Measurements from ENCODE around the gene GRIK4.

Gene GRIK4

GRCh38 chr11:120471994-120472393, 39.6 kb upstream of the GRIK4 start:
- no peak for DNase-seq (ENCODE audit: low read depth)
- TF ChIP-seq, protein P1, sequence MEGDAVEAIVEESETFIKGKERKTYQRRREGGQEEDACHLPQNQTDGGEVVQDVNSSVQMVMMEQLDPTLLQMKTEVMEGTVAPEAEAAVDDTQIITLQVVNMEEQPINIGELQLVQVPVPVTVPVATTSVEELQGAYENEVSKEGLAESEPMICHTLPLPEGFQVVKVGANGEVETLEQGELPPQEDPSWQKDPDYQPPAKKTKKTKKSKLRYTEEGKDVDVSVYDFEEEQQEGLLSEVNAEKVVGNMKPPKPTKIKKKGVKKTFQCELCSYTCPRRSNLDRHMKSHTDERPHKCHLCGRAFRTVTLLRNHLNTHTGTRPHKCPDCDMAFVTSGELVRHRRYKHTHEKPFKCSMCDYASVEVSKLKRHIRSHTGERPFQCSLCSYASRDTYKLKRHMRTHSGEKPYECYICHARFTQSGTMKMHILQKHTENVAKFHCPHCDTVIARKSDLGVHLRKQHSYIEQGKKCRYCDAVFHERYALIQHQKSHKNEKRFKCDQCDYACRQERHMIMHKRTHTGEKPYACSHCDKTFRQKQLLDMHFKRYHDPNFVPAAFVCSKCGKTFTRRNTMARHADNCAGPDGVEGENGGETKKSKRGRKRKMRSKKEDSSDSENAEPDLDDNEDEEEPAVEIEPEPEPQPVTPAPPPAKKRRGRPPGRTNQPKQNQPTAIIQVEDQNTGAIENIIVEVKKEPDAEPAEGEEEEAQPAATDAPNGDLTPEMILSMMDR (conservative IDR thresholded peaks at IDR 0.05; ENCODE audit: low read depth, low read length) = no peak
- no peak overlapping the region for H3K4me3 ChIP-seq (ENCODE audit: low read length)

- no peak overlapping the region for H3K4me3 ChIP-seq (ENCODE audit: low read length)
- TF ChIP-seq, protein P1 (conservative IDR thresholded peaks at IDR 0.05; ENCODE audit: low read depth, low read length) = no peak
- no peak for DNase-seq (ENCODE audit: low read depth)
Observed at GRCh38 chr11:120473503-120473902, 38.0 kb upstream of the GRIK4 start.

DNA sequence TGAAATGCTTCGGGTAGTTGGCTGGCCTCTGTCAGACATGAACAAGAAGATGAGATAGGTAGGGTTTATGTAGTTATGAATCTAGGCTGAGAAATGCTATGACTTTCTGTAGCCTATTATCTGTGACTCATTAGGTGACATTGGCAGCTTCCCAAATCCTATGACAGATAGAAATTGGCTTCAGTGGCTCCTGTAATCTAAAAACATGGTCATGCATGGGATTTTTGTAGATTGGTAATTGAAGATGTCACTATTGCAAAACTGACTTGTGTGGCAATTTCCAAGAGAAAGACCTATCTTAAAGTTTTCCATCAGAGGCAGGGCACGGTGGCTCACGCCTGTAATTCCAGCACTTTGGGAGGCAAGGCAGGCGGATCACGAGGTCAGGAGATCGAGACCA, 29.4 kb upstream of the GRIK4 start:
- DNase-seq (ENCODE audit: low read depth) = no peak
- TF ChIP-seq, protein P1 (conservative IDR thresholded peaks at IDR 0.05; ENCODE audit: low read depth, low read length) = no peak
- no peak overlapping the region for H3K4me3 ChIP-seq (ENCODE audit: low read length)

DNA sequence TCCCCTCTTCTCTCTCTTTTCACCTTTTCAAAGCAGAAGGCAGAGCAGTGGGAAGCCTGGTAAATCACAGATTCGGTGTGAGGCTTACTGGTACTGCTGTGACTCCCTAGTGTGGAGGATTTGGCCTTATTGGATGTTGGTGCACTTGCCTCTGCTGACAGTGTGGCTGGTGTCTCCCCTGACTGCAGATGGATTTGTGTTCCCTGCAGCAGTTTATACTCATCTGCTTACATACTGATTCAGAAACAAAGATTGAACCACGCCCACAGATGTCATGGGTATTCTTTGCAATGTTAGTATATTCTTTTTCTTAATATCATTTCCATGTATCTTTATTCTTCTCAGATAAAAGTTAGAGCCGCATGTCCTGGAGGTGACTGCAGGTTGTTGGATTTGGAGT, 26.8 kb upstream of the GRIK4 start:
- no peak overlapping the region for H3K4me3 ChIP-seq (ENCODE audit: low read length)
- DNase-seq (ENCODE audit: low read depth) = no peak
- TF ChIP-seq, protein P1 (conservative IDR thresholded peaks at IDR 0.05; ENCODE audit: low read depth, low read length) = no peak

DNA sequence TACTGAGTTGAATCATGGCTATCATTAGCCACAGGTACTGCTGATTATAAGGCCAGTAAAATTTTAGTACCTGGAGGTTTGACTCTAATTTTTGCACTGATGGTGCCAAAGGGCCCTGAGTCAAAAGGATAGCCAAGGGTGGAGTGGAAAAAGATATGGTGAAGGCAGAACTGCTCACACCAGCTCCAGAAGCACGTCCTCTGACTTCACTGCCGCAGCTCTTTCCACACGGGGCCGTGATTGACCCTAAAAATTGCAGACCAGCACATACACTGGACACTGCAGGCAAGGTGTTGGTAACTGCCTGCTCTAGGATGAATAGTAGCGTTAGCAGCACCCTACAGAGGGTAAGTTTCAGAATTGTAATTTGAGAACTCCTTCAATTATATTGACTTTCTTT, 25.4 kb upstream of the GRIK4 start:
- TF ChIP-seq, protein P1 (conservative IDR thresholded peaks at IDR 0.05; ENCODE audit: low read depth, low read length) = no peak
- H3K4me3 ChIP-seq (ENCODE audit: low read length) = no peak overlapping the region
- no peak for DNase-seq (ENCODE audit: low read depth)

- TF ChIP-seq, protein P1 (conservative IDR thresholded peaks at IDR 0.05; ENCODE audit: low read depth, low read length) = no peak
- no peak overlapping the region for H3K4me3 ChIP-seq (ENCODE audit: low read length)
- no peak for DNase-seq (ENCODE audit: low read depth)
Observed at GRCh38 chr11:120489799-120490198, 21.7 kb upstream of the GRIK4 start.

- no peak for DNase-seq (ENCODE audit: low read depth)
- TF ChIP-seq, protein P1 (conservative IDR thresholded peaks at IDR 0.05; ENCODE audit: low read depth, low read length) = no peak
Observed at GRCh38 chr11:120492486-120492885, 19.1 kb upstream of the GRIK4 start.

More at GRCh38 chr11:120492486-120492885, 19.1 kb upstream of the GRIK4 start:
- no peak overlapping the region for H3K4me3 ChIP-seq (ENCODE audit: low read length)

All from retinal pigment epithelial cell (primary cell).